ENCODE measurements around the gene ZNF287. TPM values are rescaled to one million over a fixed set of nuclear protein-coding genes. Genes with fewer than 3 reads are reported as not detected.
"Not testable (repeated sequence)": the region's sequence is repeated elsewhere in the genome, so short reads cannot be mapped to it uniquely, and the experiment has no call there.

ZNF287 gene
- 1 to 10 TPM; 3.1 to 3.8 TPM for total RNA-seq
- long read RNA-seq, partial matches to known transcripts, result 1 of 4 reads
- long read RNA-seq, other reads (novel, unspliced or antisense), result 1 of 4 reads

DNA sequence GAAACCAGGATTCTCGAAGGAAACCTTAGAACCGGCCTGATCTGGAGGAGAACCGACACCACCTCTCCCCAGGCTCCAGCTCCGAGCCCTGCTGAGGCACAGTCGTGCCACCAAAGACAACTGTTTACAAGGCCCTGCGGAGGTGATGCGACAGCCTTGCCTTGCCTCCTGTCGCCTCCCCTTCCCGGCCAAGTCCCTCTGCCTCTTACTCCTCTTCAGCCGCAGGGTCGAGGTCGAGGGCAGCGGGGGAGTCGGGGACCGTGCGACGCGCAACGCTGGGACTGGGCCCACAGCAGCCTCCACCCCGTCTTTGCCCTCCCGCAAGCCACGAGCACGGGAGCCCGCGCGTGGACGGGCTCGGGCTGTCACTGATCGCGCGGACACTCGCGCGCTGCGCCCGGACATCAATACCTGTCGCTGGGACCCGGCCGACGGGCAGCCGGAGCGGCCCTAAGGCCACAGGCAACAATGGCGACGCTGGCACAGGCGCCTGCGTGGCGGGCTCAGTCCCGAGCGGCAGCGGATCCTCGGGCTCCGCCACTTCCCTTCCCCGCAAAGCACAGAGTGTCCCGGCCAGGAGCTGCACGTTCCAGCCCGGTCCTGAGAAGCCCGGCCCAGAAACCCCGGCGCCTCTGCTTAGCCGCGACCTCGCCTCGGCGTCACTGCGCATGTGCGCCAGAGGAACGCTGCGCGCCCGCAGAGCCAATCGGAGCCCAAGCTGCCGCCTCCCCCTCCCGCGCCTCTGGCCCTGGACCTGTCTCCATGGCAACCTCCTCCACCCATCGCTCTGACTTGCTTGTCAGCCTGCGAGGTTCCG lies at the start of gene ZNF287:
ZNF287 (minus strand) TSS at position 664 of the 817 bp plus-strand sequence. CDS start 1,473 bp downstream, outside the sequence.
- ATAC-seq (peak; percentile 100), DNase-seq (peak; percentile 93 to 96)
- intact Hi-C loops (cut with DNase I, micrococcal nuclease), result no loop called here

DNA sequence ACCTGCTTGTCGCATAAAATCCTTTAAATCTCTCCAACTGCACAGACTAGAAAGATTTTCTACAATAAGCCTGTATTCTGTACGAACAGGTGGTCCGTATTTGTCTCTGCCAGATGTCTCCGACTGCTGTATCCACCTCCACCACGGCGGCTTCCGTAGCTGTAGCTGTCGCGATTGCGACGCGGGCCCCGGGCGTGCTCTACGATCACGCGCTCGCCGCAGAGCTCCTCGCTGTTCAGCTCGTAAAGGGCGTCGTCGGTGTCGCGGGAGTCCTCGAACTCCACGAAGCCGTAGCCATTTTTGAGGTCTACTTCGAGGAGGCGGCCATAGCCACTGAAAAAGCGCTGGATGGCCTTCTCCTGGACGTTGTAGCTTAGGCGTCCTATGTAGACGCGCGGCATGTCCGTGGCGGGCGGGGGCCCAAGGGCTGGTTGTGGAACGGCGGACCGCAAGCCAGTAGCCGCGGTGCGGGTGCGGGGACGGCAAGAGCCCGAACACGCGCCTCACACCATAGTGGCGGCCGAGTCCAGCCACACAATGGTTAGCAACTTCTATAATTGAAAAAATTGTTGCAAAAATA lies 48.6 kb upstream of the ZNF287 start:
- intact Hi-C loops (cut with DNase I, micrococcal nuclease), result no loop called here
- ATAC-seq (no peak), DNase-seq (no peak)

DNA sequence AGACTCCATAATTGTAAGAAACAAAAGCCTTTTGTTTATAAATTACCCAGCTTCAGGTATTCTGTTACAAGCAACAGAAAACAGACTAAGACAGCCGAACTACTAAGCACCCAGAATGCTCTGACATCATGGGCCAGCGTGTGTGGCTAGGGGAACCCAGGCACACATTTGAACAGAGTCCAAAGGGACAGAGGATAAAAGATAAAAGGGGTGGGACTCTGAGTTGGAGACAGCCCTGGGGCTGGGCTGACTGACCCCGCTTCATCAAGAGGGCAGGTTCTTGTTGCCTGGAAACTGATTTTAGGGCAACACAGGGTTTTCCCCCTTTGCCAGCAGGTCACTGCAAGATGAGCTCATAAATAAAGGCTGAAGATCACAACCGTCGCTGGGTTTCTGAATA lies 30.5 kb upstream of the ZNF287 start:
- no peak for DNase-seq
- intact Hi-C loops (cut with DNase I, micrococcal nuclease), result no loop called here
- no peak for ATAC-seq

DNA sequence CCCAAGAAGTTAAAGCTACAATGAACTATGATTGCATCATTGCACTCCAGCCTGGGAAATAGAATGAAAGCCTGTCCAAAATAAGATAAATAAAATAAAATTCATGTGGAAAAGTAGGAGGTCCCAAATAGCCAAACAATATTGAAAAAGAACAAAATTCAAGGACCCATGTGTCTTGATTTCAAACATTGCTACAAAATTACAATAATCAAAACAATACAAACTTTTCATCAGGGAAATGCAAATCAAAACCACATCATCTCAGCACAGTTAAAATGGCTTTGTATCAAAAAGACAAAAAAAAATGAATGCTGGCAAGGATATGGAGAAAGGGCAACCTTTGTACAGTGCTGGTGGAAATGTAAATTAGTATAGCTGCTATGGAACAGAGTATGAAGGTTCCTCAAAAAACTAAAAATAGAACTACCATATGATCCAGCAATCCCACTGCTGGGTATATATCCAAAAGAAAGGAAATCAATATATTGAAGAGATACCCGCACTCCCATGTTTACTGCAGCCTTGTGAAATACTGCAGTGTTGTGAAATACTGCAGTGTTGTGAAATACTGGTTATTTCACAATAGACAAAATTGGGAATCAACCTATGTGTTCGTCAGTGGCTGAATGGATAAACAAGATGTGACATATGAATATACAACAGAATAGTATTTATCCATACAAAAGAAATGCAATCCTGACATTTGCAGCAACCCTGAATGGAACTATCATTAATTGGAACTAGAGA lies 24.5 kb upstream of the ZNF287 start:
- intact Hi-C loops (cut with DNase I, micrococcal nuclease), result no loop called here
- ATAC-seq (no peak), DNase-seq (no peak)

DNA sequence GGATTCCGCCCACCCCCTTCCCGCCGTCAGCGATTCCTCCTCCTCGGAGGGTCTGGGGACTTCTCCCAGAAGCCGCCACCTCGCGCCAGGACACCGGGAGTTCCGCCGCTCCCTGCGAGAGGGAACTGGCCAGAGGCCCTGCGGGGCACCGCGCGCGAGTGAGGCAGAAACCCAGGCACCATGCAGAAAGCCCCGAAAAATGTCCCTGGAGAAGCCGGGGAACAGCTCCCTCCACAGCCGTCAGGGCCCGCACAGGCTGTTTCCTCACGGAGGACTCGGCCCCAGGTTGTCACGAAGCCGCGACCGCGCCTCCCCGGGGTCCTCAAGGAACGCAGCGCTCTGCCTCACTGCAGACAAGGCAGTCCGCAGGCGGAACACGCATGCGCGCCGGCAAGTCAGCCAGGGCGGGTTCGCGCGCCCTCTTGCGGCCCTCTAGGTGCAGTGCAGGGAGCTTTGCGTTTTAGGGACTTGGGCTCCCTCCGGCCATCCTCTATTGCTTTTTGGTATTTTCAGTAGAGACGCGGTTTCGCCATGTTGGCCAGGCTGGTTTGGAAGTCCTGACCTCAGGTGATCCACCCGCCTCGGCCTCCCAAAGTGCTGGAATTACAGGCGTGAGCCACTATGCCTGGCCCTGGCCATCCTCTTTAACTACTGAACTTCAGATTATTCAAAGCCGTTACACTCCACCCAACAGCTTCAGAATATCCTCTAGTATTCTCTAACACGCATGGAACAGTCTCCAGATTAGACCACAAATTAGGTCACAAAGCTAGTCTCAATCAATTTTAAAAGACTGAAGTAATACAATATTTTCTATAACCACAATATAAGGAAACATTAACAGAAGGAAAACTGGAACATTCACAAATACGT lies 20.3 kb upstream of the ZNF287 start:
- DNase-seq (peak; percentile 82 to 91), ATAC-seq (peak; percentile 91)
- intact Hi-C loops (cut with DNase I, micrococcal nuclease), result no loop called here

DNA sequence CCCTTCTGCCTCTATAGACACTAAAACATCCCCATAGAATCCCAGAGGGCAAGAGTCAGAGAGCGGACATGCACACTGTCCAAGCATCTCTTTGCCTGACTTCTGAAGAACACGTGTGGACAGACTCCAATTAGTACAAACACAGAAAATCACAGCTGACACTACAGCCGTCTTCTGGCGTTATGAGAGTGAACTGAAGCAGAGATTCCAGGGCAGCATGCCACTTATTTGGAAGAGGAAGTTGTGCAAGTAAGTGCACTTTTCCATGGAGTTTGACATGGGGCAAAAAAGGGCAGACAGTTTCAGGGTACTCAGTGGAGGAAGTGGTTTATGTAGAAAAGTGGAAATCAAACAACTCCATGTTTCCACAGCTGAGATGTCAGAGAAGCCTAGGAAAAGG lies 16.8 kb upstream of the ZNF287 start:
- no peak for DNase-seq
- ATAC-seq, result no peak
- intact Hi-C loops (cut with DNase I, micrococcal nuclease), result no loop called here

DNA sequence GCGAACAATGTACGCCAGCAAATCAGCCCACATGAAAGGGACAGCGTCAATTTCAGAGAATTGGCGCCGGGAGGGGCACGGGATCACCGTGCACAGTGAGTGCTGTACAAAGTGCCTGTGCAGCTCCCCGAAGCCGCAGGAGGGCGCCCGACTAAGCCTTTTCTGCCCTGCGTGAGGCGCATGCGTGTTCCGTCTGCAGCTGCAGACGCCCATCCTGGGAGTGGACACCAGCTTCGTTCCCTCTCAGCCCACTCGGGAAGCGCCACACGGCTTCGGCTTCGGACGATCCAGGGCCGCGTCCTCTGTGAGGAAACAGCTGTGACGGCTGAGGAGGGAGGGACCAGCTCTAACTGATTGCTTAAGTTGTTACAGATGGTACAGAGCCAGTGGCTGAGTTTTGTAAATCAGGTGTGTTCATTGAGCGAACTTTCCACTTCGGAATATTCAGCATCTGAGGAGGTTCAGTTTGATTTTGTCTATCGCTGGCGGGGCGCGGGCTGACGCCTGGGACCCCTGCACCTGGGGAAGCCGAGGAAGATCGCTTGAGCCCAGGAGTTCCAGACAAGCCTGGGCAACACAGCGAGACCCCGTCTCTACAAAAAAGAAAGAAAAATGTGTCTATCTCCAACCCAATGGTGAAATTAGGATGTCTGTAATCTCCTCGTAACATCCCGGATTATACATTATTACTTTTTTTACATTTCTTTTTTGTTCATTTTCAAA lies 15.4 kb upstream of the ZNF287 start:
- ATAC-seq (peak; percentile 97), DNase-seq (peak; percentile 91 to 94)
- intact Hi-C loops (cut with DNase I, micrococcal nuclease), result loop anchor here in 1 of 2 donors (5.0 kb wide), 1 partner anchor 47 kb away; no protein-coding TSS in a partner anchor

DNA sequence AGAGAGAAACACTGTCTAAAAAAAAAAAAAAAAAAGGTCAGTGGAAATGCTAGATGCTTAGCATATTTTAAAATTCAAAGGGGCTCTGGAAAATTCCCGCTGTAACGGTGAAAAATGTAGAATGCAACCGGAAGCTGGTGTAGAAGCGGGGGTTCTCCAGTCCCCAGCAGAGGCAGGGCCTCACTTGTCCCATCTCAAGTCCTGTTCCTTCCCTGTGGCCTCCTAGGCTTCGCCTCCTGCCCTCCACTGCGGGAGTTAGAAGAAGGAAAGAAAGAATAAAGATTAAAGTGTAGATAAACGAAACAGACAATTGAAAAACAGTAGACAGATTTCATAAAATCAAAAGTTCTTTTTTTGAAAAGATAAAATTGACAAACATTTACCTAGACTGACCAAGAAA lies 14.8 kb upstream of the ZNF287 start:
- ATAC-seq (no peak), DNase-seq (no peak)
- intact Hi-C loops (cut with DNase I, micrococcal nuclease), result loop anchor here in 1 of 2 donors (5.0 kb wide), 1 partner anchor 46 kb away; no protein-coding TSS in a partner anchor

DNA sequence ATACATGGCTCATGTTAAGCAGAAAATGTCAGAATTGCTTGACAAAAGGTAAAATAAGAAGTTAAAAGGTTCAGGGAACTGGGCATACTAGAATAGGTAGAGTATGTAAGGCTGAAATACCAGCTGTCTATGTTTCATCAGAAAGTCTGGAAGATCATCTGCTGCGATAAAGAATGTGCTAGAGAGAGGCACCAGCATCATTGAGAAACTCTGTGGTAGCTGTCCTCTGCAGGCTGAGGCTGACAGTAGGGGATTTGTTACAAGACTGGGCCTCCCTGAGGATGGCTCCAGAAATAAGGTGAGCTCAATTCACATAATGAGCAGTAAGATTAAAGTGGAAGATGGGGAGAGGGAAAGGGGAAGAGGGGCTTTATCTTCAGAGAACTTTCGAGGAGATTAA lies 4.5 kb upstream of the ZNF287 start:
- ATAC-seq (no peak), DNase-seq (no peak)
- intact Hi-C loops (cut with DNase I, micrococcal nuclease), result no loop called here

DNA sequence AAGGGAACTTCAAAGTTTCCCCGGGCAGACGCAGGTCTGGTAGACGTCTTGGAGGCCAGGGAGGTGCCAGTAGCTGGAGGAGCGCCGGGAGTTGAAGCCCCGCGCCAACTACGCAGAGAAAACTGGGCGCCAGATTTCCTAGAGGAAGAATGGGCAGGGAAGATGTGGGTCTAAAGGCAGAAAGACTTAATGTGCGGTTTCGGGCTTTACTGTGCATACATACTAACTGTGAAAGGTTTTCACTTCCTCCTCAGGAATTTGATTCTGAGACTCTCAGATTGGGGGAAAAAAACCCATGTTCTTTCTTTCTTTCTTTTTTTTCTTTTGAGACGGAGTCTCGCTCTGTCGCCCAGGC lies 331 bp upstream of the ZNF287 start:
- intact Hi-C loops (cut with DNase I, micrococcal nuclease), result no loop called here
- ATAC-seq (no peak), DNase-seq (no peak)

DNA sequence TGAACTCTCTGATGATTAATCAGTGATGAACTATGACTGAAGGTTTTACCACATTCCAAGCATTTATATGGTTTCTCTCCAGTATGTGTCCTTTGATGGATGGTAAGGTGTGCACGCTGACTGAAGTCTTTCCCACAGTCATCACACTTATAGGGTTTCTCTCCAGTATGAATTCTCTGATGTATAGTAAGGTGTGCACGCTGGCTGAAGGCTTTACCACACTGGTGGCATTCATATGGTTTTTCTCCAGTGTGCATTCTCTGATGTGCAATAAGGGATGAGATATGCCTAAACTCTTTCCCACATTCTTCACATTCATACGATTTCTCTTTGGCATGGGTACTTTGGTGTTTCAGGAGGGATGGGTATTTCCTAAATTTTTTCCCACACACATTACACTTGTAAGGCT lies 16.4 kb downstream of the ZNF287 start:
- intact Hi-C loops (cut with DNase I, micrococcal nuclease), result no loop called here
- DNase-seq (no peak), ATAC-seq (no peak)

DNA sequence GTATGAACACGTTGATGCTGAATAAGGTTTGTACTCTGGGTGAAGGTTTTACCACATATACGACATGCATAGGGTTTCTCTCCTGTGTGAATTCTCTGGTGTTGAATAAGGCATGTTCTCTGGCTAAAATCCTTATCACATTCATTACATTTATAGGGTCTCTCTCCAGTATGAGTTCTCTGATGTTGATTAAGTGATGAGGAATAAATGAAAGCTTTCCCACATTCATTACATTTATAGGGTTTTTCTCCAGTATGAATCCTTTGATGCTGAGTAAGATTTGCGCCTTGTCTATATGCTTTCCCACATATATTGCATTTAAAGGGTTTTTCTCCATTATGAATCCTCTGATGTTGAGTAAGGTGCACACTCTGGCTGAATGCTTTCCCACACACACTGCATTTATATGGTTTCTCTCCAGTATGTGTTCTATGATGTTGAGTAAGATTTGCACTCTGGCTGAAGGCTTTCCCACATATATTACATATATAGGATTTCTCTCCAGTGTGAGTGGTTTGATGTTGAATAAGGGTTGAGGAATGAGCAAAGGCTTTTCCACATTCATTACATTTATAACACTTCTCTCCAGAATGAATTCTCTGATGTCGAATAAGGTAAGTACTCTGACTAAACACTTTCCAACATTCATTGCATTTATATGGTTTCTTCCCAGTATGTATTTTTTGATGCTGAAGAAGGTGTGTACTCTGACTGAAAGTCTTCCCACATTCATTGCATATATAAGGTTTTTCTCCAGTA lies 16.9 kb downstream of the ZNF287 start:
- ATAC-seq, result no peak

DNA sequence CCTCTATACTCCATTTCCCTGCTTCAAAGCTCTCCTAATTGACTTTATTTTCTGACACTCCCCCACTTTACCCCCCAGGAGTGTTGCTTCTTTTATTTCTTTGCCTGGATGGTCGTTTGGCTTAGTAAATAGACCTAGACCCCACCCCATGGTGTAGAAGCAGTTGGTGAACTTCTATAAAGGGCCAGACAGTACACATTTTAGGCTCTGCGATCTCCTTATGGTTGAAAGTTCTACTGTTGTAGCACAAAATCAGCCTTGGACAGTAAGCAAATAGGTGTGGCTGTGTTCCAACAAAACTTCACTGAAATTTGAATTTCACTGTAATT lies 31.9 kb downstream of the ZNF287 start:
- DNase-seq (no peak), ATAC-seq (peak; percentile 0)
- intact Hi-C loops (cut with DNase I, micrococcal nuclease), result loop anchor here in 1 of 2 donors (5.0 kb wide), 1 partner anchor 45 kb away; no protein-coding TSS in a partner anchor

More for the DNA sequence above, 16.9 kb downstream of the ZNF287 start:
- intact Hi-C loops (cut with DNase I, micrococcal nuclease), result no loop called here
- no peak for DNase-seq

DNA sequence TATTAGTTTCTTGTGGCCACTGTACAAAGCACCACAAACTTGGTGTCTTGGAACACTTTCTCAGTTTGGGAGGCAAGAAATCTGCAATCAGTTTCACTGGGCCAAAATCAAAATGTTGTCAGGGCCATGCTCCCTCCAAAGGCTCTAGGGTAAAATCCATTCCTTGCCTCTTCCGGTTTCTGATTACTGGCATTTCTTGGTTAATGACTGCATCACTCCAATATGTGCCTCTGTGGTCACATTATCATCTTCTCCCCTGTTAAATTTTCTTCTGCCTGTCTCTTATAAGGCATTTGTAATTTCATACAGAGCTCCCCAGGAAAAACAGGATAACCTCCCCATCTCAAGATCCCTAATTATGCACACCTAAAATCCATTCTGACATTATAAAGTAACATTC lies 34.8 kb downstream of the ZNF287 start:
- DNase-seq (no peak), ATAC-seq (no peak)
- intact Hi-C loops (cut with DNase I, micrococcal nuclease), result no loop called here

DNA sequence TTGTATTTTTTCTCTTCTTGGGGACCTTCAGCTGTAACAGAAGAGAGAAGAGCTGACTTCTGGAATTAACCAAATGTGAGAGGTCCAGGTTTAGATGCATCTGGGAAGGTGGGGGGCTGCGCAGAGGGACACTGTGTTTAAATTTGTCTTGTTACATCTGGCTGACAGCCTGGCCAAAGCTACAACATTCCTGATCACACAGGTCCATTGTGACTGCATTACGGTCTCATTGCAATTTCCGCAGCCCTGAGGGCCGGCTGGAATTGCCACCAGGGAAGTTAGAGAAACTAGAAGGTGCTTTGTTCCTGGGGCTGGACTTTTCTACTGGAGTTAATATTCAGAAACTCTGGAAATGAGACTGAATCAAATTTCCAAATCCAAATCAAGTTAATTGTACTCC lies 39.1 kb downstream of the ZNF287 start:
- ATAC-seq, result no peak
- intact Hi-C loops (cut with DNase I, micrococcal nuclease), result loop anchor here in 1 of 2 donors (10.0 kb wide), 1 partner anchor 145 kb away; the partner anchor contains the start of gene UBB
- no peak for DNase-seq

DNA sequence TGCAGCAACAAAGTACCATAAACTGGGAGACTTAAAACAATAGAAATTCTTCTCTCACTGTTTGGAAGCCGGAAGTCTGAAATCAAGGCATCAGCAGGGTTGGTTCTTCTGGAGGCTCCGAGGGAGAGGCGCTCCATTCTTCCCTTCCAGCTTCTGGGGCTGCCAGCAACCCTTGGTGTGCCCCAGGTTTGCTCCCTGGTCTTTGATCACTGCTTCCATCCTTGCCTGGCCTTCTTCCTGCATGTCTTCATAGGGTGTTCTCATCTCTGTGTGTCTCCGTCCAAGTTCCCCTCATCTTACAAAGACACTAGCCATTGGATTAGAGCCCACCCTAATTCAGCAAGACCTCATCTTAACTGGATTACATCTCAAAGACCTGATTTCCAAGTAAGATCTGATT lies 41.7 kb downstream of the ZNF287 start:
- ATAC-seq, result no peak
- intact Hi-C loops (cut with DNase I, micrococcal nuclease), result loop anchor here in 1 of 2 donors (10.0 kb wide), 1 partner anchor 142 kb away; the partner anchor contains the start of gene UBB

DNA sequence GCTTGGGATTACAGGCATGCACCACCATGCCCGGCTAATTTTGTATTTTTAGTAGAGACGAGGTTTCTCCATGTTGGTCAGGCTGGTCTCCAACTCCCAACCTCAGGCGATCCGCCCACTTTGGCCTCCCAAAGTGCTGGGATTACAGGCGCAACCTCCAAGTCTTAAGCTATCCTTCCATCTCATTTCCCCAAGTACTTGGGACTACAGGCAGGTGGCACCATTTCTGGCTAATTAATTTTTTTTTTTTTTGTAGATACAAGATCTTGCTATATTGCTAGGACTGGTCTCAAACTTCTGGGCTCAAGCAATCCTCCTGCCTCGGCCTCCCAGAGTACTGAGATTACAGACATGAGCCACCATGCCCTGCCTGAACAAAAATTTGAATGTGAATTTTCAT lies 43.4 kb downstream of the ZNF287 start:
- not testable (repeated sequence) for DNase-seq, ATAC-seq
- intact Hi-C loops (cut with DNase I, micrococcal nuclease), result loop anchor here in 1 of 2 donors (10.0 kb wide), 1 partner anchor 141 kb away; the partner anchor contains the start of gene UBB

More for the DNA sequence above, 41.7 kb downstream of the ZNF287 start:
- DNase-seq, result no peak

Data from left colon (tissue), 2 donors.